Skin of body (tissue), 3 donors: Measurements from ENCODE around the gene HEMGN. TPM values are rescaled to one million over a fixed set of nuclear protein-coding genes. Genes with fewer than 3 reads are reported as not detected.

Source experiments
- DNase-seq: peaks from one replicate; lab custom pipeline; 2025; lab: John Stamatoyannopoulos, UW
- small RNA-seq: library from RNA; depleted of rRNA; stranded (forward); fragments of <200 nt; gene quantifications from one replicate; pipeline ENCODE3, GENCODE V24; 2014; ENCODE audit warnings: low replicate concordance
- total RNA-seq: library from RNA; depleted of rRNA; stranded (reverse); fragments of >200 nt; gene quantifications from one replicate; pipeline ENCODE4 v1.2.3, GENCODE V29; 2014

The HEMGN gene
- total RNA-seq, 1 donor from 2014 or later = 30.6 TPM

DNA sequence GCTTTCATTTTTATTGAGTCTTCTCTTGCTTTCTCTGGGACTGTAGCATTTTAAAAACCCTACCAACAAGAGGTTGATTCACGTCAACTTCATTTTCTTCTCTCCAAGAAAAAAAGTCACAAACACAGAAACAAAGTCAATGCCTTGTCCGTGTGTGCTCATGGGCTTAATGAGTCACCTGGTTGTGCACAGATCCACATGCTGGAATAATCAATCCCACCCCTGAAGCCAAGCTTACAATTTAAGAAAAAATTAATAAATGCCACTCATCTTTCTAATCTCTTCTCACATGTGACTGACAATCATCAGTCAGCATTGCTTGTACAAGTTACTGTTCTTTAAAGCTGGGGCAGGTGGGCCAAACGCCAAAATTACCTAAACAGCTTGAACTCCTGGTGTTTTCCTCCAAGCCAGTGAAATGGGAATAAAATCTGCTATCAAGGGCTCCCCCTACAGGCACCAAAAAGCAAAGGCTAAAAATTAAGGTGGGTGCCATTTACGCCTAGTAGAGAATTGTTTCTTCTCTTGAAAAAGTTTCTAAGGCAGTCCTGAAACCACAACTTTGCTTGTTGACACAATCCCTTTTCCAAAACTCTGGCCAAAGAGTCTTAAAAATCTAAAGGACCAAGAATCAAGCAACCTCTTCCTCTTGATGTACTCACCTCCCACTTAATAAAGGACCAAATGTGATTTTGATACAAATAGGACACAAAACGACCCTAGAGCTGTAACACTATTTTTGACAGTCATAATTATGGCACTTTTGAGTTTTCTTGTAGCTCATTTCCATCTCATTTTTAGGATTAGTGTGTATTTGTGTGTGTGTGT lies 37.0 kb downstream of the HEMGN start:
- no peak for DNase-seq

DNA sequence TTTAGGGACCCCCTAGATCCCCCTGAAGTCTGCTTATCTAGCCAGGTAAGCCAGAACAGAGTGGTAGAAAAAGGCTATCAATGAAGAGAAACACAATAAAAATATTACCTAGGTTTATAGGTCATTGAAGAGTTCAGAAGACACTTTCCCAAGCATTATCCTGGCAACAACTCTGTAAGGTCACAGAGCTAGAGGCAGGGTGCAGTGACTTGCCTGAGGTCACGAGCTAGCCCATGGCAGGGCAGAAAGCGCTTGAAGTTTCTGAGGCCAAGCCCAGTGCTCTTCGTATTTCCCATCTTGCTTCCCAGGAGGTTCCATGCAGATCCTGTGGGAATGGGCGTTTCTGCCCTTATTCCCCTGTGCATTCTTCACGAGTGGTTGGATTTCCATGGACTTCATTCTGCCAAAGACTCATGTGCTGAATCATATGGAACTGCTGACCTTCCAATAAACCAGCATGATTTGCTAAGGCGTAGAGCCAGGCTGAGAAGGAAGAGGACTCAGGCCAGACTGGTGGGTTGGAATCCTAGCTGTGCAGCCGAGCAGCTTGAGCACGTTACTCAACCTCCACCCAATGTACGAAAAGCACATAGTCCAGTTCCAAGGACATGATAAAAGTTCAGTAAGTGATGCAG lies 37.8 kb downstream of the HEMGN start:
- DNase-seq = no peak

- DNase-seq = no peak
Measured at GRCh38 chr9:97895695-97896332, 42.2 kb downstream of the HEMGN start.

- no peak for DNase-seq
Measured at GRCh38 chr9:97895211-97895610, 42.8 kb downstream of the HEMGN start.

DNA sequence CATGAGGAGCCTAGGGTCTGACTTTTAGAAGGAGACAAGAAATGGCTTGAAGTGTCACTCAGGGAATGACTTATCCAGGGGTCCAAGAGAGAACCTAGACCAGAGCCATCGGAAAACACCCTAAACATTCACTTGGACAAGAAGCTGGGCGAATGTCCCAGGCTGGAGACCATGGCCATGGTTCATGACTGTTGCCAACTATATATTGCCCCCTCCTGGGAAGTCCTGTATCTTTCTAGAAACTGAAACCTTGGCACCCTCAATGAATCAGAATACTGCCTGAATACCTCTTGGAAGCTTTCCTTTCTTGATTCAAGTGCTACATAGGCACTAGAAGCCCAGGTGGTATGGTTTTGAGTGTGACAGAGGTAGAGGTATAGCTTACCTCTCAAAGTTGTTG lies 45.6 kb downstream of the HEMGN start:
- DNase-seq = no peak

DNA sequence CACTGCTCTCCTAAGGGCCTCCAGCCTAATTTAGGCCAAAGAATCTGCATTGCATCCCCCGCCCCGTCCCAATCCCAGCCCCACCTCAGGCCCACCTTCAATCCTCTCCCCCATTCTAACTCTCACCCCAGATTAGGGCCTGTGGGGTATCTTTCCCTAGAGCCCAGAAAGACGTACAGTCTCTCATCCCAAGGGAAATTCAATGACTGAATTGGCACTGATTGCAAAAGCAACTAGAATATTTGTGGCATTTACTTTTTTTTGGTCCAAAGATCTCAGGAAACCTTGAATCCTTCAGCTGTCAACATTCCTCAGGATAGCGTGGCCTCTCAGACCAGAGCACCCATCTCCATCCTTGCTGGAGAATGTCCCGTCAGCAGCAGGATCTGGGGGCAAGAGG lies 46.2 kb downstream of the HEMGN start:
- DNase-seq = no peak

- DNase-seq = no peak
Measured at GRCh38 chr9:97889941-97890887, 47.8 kb downstream of the HEMGN start.

GRCh38 chr9:97880336-97880735 lies 57.6 kb downstream of the HEMGN start:
- DNase-seq = no peak

Small RNA genes lying within 50 kb of the gene (small RNA-seq; reads per million reads assigned to genes)
- not detected for gene RF00019

Other genes starting within 250 kb of the HEMGN start
- 14.2 TPM for gene XPA, start 240.8 kb downstream of the HEMGN start, total RNA-seq
- 3.6 TPM for gene FOXE1, start 84.9 kb downstream of the HEMGN start, total RNA-seq
- 10.6 TPM for gene TRMO, start 15.7 kb downstream of the HEMGN start, total RNA-seq
- gene ANP32B, start 45.2 kb upstream of the HEMGN start, total RNA-seq = 32.3 TPM
- gene NANS, start 118.6 kb upstream of the HEMGN start, total RNA-seq = 30.0 TPM
- gene TRIM14, start 181.1 kb upstream of the HEMGN start, total RNA-seq = 2.8 TPM